ENCODE measurements around the gene TRAPPC6A. TPM values are rescaled to one million over a fixed set of nuclear protein-coding genes. Genes with fewer than 3 reads are reported as not detected.

TRAPPC6A gene
- total and polyA plus RNA-seq, 2 of the 13 experiments (the other 11 are each of a cell fraction or from before 2014, with no cell fraction given): 6.5 to 21.0 TPM

- TF ChIP-seq, protein P1, sequence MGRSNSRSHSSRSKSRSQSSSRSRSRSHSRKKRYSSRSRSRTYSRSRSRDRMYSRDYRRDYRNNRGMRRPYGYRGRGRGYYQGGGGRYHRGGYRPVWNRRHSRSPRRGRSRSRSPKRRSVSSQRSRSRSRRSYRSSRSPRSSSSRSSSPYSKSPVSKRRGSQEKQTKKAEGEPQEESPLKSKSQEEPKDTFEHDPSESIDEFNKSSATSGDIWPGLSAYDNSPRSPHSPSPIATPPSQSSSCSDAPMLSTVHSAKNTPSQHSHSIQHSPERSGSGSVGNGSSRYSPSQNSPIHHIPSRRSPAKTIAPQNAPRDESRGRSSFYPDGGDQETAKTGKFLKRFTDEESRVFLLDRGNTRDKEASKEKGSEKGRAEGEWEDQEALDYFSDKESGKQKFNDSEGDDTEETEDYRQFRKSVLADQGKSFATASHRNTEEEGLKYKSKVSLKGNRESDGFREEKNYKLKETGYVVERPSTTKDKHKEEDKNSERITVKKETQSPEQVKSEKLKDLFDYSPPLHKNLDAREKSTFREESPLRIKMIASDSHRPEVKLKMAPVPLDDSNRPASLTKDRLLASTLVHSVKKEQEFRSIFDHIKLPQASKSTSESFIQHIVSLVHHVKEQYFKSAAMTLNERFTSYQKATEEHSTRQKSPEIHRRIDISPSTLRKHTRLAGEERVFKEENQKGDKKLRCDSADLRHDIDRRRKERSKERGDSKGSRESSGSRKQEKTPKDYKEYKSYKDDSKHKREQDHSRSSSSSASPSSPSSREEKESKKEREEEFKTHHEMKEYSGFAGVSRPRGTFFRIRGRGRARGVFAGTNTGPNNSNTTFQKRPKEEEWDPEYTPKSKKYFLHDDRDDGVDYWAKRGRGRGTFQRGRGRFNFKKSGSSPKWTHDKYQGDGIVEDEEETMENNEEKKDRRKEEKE (IDR thresholded peaks at IDR 0.05): no peak
- TF ChIP-seq TOE1 (CRISPR knock-in tag; IDR thresholded peaks at IDR 0.05) (no peak), RBM39 (IDR thresholded peaks at IDR 0.05; ENCODE audit: low read depth, low read length, poor library complexity, severe bottlenecking) (peak; percentile 9), PCBP1 (IDR thresholded peaks at IDR 0.05; ENCODE audit: borderline replicate concordance, low read depth, low read length) (no peak), PRPF4 (IDR thresholded peaks at IDR 0.05; ENCODE audit: low read depth, low read length, poor library complexity, severe bottlenecking) (no peak), MYC (CRISPR knock-in tag; IDR thresholded peaks at IDR 0.05; ENCODE audit: borderline replicate concordance) (peak; percentile 93), TRIM24 (CRISPR knock-in tag; IDR thresholded peaks at IDR 0.05) (no peak), THAP11 (CRISPR knock-in tag; IDR thresholded peaks at IDR 0.05) (peak; percentile 92), KDM5A (IDR thresholded peaks at IDR 0.05; ENCODE audit: borderline replicate concordance, low read length) (peak; percentile 59; the same call in 1 of the 2 replicates), ZNF264 (CRISPR knock-in tag; IDR thresholded peaks at IDR 0.05) (peak; percentile 69; the same call in 1 of the 2 replicates), MZF1 (CRISPR knock-in tag; IDR thresholded peaks at IDR 0.05; ENCODE audit: borderline replicate concordance) (no peak), RBAK (CRISPR knock-in tag; IDR thresholded peaks at IDR 0.05) (no peak), LCORL (IDR thresholded peaks at IDR 0.05) (no peak), LCORL (CRISPR knock-in tag; IDR thresholded peaks at IDR 0.05) (peak; percentile 68; the same call in 1 of the 2 replicates), FLYWCH1 (CRISPR knock-in tag; IDR thresholded peaks at IDR 0.05) (no peak), SCMH1 (CRISPR knock-in tag; IDR thresholded peaks at IDR 0.05; ENCODE audit: borderline replicate concordance) (no peak), NFE2 (CRISPR knock-in tag; IDR thresholded peaks at IDR 0.05) (no peak), ZNF121 (CRISPR knock-in tag; IDR thresholded peaks at IDR 0.05) (no peak), SAP130 (CRISPR knock-in tag; IDR thresholded peaks at IDR 0.05; ENCODE audit: low read depth) (peak; percentile 94), ZNF234 (CRISPR knock-in tag; conservative IDR thresholded peaks at IDR 0.05) (no peak), FOXM1 (CRISPR knock-in tag; IDR thresholded peaks at IDR 0.05) (no peak), PTBP1 (IDR thresholded peaks at IDR 0.05; ENCODE audit: low read depth, low read length, poor library complexity, severe bottlenecking) (no peak), XRCC5 (optimal IDR thresholded peaks at IDR 0.05; ENCODE audit: low read length) (peak; percentile 70), NFRKB (IDR thresholded peaks at IDR 0.05) (no peak), RFXAP (CRISPR knock-in tag; IDR thresholded peaks at IDR 0.05; ENCODE audit: borderline replicate concordance) (peak; percentile 100)
- TF ChIP-seq, protein P2, sequence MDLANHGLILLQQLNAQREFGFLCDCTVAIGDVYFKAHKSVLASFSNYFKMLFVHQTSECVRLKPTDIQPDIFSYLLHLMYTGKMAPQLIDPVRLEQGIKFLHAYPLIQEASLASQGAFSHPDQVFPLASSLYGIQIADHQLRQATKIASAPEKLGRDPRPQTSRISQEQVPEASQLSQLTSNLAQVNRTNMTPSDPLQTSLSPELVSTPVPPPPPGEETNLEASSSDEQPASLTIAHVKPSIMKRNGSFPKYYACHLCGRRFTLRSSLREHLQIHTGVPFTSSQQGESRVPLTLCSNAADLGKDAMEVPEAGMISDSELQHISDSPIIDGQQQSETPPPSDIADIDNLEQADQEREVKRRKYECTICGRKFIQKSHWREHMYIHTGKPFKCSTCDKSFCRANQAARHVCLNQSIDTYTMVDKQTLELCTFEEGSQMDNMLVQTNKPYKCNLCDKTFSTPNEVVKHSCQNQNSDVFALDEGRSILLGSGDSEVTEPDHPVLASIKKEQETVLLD (CRISPR knock-in tag; IDR thresholded peaks at IDR 0.05; ENCODE audit: low read depth): no peak
- TF ChIP-seq, protein P3, sequence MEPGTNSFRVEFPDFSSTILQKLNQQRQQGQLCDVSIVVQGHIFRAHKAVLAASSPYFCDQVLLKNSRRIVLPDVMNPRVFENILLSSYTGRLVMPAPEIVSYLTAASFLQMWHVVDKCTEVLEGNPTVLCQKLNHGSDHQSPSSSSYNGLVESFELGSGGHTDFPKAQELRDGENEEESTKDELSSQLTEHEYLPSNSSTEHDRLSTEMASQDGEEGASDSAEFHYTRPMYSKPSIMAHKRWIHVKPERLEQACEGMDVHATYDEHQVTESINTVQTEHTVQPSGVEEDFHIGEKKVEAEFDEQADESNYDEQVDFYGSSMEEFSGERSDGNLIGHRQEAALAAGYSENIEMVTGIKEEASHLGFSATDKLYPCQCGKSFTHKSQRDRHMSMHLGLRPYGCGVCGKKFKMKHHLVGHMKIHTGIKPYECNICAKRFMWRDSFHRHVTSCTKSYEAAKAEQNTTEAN (CRISPR knock-in tag; conservative IDR thresholded peaks at IDR 0.05): peak; percentile 6; the same call in 1 of the 2 replicates
These were observed 430 bp upstream of the TRAPPC6A start, which contains the start of gene BLOC1S3 (continued) for GRCh38 chr19:45178262-45179071.

Measured in HepG2 (cell line).